GDM1 (cell line): Measurements from ENCODE around the gene PRKACB.
"Not testable (repeated sequence)": the region's sequence is repeated elsewhere in the genome, so short reads cannot be mapped to it uniquely, and the experiment has no call there.

Source experiments
- DNase-seq: peaks from one replicate; lab custom pipeline; 2025; lab: John Stamatoyannopoulos, UW

Gene PRKACB

GRCh38 chr1:84223751-84224432 is 79.8 kb downstream of the PRKACB start:
- no peak for DNase-seq

- DNase-seq = no peak
Observed at GRCh38 chr1:84224905-84225304, 80.8 kb downstream of the PRKACB start.

- DNase-seq = peak; percentile 32
Observed at GRCh38 chr1:84225646-84226045, 81.6 kb downstream of the PRKACB start.

GRCh38 chr1:84232676-84233075 is 88.6 kb downstream of the PRKACB start:
- DNase-seq = not testable (repeated sequence)

GRCh38 chr1:84236256-84236655 is 92.2 kb downstream of the PRKACB start:
- DNase-seq = no peak

- DNase-seq = no peak
Observed at GRCh38 chr1:84242641-84243040, 98.6 kb downstream of the PRKACB start.

- DNase-seq = no peak
Observed at GRCh38 chr1:84245563-84245962, 101.5 kb downstream of the PRKACB start.

GRCh38 chr1:84246213-84246612 is 102.1 kb downstream of the PRKACB start:
- DNase-seq = no peak

GRCh38 chr1:84247425-84248220 is 103.6 kb downstream of the PRKACB start:
- DNase-seq = no peak

GRCh38 chr1:84250668-84251067 is 106.6 kb downstream of the PRKACB start:
- no peak for DNase-seq

- DNase-seq = no peak
Observed at GRCh38 chr1:84253036-84253435, 109.0 kb downstream of the PRKACB start.

- no peak for DNase-seq
Observed at GRCh38 chr1:84253891-84254290, 109.8 kb downstream of the PRKACB start.

GRCh38 chr1:84254703-84255238 is 110.7 kb downstream of the PRKACB start:
- no peak for DNase-seq

GRCh38 chr1:84255582-84255981 is 111.5 kb downstream of the PRKACB start:
- no peak for DNase-seq

- no peak for DNase-seq
Observed at GRCh38 chr1:84257617-84258016, 113.5 kb downstream of the PRKACB start.

GRCh38 chr1:84259376-84259775 is 115.3 kb downstream of the PRKACB start:
- DNase-seq = no peak

- DNase-seq = no peak
Observed at GRCh38 chr1:84259989-84260388, 115.9 kb downstream of the PRKACB start.

- no peak for DNase-seq
Observed at GRCh38 chr1:84260852-84261518, 116.9 kb downstream of the PRKACB start.

GRCh38 chr1:84264961-84265360 is 120.9 kb downstream of the PRKACB start:
- DNase-seq = no peak

GRCh38 chr1:84265867-84266266 is 121.8 kb downstream of the PRKACB start:
- DNase-seq = no peak

- no peak for DNase-seq
Observed at GRCh38 chr1:84266748-84267147, 122.7 kb downstream of the PRKACB start.

GRCh38 chr1:84267476-84267875 is 123.4 kb downstream of the PRKACB start:
- DNase-seq = no peak

GRCh38 chr1:84268346-84268745 is 124.3 kb downstream of the PRKACB start:
- DNase-seq = no peak
